Tibial nerve (tissue), 4 donors: ENCODE data around the gene ERLIN1. TPM values are rescaled to one million over a fixed set of nuclear protein-coding genes. Genes with fewer than 3 reads are reported as not detected.
A peak's percentile ranks its signal among the peaks of the same experiment; 100 is the strongest.

ENCODE experiments used
- DNase-seq, 2 donors: peaks; one replicate each; pipeline ENCODE4 v3.0.0-alpha.2; 2019; ENCODE audit warnings: low spot score in 2 of 2
- H3K27ac ChIP-seq, 4 donors: fragments of 200-600 bp; sonication (generic) in 3 of 4; one replicate each; pipeline ENCODE4 v1.5.1; 2017 to 2019; ENCODE audit warnings: mild to moderate bottlenecking in 1 of 4
- H3K27me3 ChIP-seq, 2 donors: fragments of 200-600 bp; sonication (generic) in 1 of 2; one replicate each; pipeline versions ENCODE4 v1.5.1 to v1.6.0; 2017 to 2019
- H3K36me3 ChIP-seq, 3 donors: fragments of 200-600 bp; sonication (generic); one replicate each; pipeline ENCODE4 v1.5.1; 2018 to 2019
- H3K4me1 ChIP-seq, 4 donors: fragments of 200-600 bp; sonication (generic) in 3 of 4; one replicate each; pipeline ENCODE4 v1.5.1; 2017 to 2019
- H3K4me3 ChIP-seq, 4 donors: fragments of 200-600 bp; sonication (generic) in 3 of 4; one replicate each; pipeline ENCODE4 v1.5.1; 2017 to 2019; ENCODE audit warnings: mild to moderate bottlenecking in 1 of 4, moderate library complexity in 1 of 4
- H3K9me3 ChIP-seq, 4 donors: fragments of 200-600 bp; sonication (generic) in 3 of 4; one replicate each; pipeline ENCODE4 v1.5.1; 2017 to 2019
- EP300 ChIP-seq, 2 donors: sonication (generic); formaldehyde crosslinking; IDR thresholded peaks; one replicate each; pipeline ENCODE4 v1.6.1; 2017; ENCODE audit warnings: antibody characterized with exemption in 2 of 2, mild to moderate bottlenecking in 1 of 2
- POLR2A ChIP-seq, 2 donors: fragments of 450-650 bp; IDR thresholded peaks; one replicate each; pipeline ENCODE4 v1.6.1; 2017; ENCODE audit warnings: antibody characterized with exemption in 2 of 2, mild to moderate bottlenecking in 2 of 2, moderate library complexity in 2 of 2
- WGBS, 2 donors: methylation state at CpG; one replicate each; pipeline ENCODE4 v1.1.5; 2018; 5-methylcytosine and 5-hydroxymethylcytosine counted together
- total RNA-seq, 4 donors: library from RNA; depleted of rRNA; stranded (reverse); fragments of >200 nt; gene quantifications; one replicate each; pipeline ENCODE4 v1.1.0, GENCODE V29; 2016
- TF ChIP-seq, protein P1 (sequence below), 5 experiments: fragments of 200-600 bp in 3 of 5; fragments of 450-650 bp in 2 of 5; sonication (generic) in 3 of 5; IDR thresholded peaks; one replicate each; pipeline ENCODE4 v1.5.1; 2016 to 2019; ENCODE audit warnings: antibody characterized with exemption in 5 of 5, mild to moderate bottlenecking in 3 of 5, moderate library complexity in 2 of 5

The ERLIN1 gene
- total RNA-seq, 4 donors from 2014 or later, result 15.5 to 27.9 (median 25.0) TPM

DNA sequence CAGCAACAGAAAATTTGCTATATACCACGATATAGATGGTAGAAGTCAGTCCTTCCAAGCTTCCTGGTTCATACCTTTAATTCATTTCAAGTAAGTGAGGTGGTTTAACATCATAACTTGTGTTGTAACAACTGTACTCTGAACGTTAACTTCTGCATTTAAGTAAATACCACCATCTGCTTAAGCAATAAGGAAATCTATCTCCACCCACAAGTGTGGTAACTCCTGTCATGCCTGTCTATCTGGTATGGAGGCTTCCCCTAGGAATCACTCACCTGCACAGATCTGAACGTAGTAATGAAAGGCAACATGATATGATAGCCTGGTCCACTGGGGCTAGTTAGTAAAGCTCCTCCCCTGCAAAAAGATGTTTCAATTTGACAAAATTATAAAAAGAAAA, 2.3 kb downstream of the ERLIN1 start:
- 59 to 66% methylated on average over 3 of the region's 3 CpGs for WGBS, 2 donors
- Histone ChIP-seq H3K4me3 (no peak overlapping the region), H3K4me1 (peaks cover 0 to 64% (median 20%) of the 10 kb centered on the region in 4 donors), H3K9me3 (no peaks in the 10 kb centered on the region), H3K27ac (no peak overlapping the region), H3K36me3 (peaks cover 0 to 41% (median 0%) of the 10 kb centered on the region in 3 donors), H3K27me3 (no peaks in the 10 kb centered on the region)
- TF ChIP-seq POLR2A (IDR thresholded peaks at IDR 0.05), result no peak
- peak in 1 of 2 donors; percentile 18 for TF ChIP-seq EP300 (IDR thresholded peaks at IDR 0.05)
- TF ChIP-seq, protein P1, sequence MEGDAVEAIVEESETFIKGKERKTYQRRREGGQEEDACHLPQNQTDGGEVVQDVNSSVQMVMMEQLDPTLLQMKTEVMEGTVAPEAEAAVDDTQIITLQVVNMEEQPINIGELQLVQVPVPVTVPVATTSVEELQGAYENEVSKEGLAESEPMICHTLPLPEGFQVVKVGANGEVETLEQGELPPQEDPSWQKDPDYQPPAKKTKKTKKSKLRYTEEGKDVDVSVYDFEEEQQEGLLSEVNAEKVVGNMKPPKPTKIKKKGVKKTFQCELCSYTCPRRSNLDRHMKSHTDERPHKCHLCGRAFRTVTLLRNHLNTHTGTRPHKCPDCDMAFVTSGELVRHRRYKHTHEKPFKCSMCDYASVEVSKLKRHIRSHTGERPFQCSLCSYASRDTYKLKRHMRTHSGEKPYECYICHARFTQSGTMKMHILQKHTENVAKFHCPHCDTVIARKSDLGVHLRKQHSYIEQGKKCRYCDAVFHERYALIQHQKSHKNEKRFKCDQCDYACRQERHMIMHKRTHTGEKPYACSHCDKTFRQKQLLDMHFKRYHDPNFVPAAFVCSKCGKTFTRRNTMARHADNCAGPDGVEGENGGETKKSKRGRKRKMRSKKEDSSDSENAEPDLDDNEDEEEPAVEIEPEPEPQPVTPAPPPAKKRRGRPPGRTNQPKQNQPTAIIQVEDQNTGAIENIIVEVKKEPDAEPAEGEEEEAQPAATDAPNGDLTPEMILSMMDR (IDR thresholded peaks at IDR 0.05), result no peak
- no peak for DNase-seq

DNA sequence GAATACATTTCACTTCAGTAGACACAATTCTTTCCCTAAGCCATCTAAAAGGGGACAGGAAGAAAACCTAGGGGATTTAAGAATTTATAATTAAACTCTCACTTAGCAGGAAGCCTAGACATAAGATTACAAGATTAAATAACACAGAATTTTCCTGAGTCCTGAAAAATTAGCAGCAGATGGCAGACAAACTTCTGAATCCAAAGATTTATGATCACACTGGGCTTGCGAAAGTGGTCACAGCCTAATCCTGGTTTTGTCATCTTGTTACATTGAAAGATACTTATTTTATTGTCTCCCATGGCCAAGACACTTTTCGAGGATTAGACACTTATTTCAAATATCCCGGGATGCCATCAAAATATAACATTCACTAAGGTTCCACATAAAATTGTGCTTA, 2.9 kb downstream of the ERLIN1 start:
- WGBS, 2 donors, result 84 to 91% methylated on average over 3 of the region's 3 CpGs
- no peaks in the 10 kb centered on the region for H3K9me3 ChIP-seq
- peaks cover 0 to 45% (median 0%) of the 10 kb centered on the region in 3 donors for H3K36me3 ChIP-seq
- H3K4me3 ChIP-seq, result no peak overlapping the region
- H3K27me3 ChIP-seq, result no peaks in the 10 kb centered on the region
- DNase-seq, result no peak
- H3K4me1 ChIP-seq, result peaks cover 0 to 59% (median 20%) of the 10 kb centered on the region in 4 donors
- TF ChIP-seq, protein P1 (IDR thresholded peaks at IDR 0.05), result no peak
- no peak for TF ChIP-seq POLR2A (IDR thresholded peaks at IDR 0.05)
- TF ChIP-seq EP300 (IDR thresholded peaks at IDR 0.05), result no peak
- no peak overlapping the region for H3K27ac ChIP-seq

DNA sequence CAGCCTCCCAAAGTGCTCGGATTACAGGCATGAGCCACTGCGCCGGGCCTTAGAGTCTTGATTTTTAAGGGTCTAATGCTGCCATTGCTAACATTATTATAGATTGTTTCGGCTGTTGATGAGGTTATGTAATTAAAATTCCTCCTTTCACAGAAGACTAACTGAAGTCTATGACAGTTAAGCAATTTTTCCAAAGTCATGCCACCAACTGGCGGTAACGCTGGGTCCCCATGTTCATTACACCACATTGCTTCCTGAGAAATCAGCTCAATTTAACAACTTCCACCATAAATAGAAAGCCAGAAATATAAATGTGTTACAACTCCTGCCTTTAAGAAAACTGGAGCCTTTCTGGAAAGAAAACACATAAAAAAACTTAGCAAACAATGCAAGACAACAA, 3.5 kb downstream of the ERLIN1 start:
- Histone ChIP-seq H3K9me3 (no peaks in the 10 kb centered on the region), H3K4me3 (no peak overlapping the region), H3K4me1 (peaks cover 0 to 53% (median 16%) of the 10 kb centered on the region in 4 donors), H3K27me3 (no peaks in the 10 kb centered on the region), H3K36me3 (peaks cover 0 to 51% (median 0%) of the 10 kb centered on the region in 3 donors), H3K27ac (no peak overlapping the region)
- WGBS, 2 donors, result 89 to 95% methylated on average over 6 of the region's 6 CpGs
- no peak for DNase-seq
- TF ChIP-seq, protein P1 (IDR thresholded peaks at IDR 0.05), result no peak
- TF ChIP-seq EP300 (IDR thresholded peaks at IDR 0.05) (no peak), POLR2A (IDR thresholded peaks at IDR 0.05) (no peak)

DNA sequence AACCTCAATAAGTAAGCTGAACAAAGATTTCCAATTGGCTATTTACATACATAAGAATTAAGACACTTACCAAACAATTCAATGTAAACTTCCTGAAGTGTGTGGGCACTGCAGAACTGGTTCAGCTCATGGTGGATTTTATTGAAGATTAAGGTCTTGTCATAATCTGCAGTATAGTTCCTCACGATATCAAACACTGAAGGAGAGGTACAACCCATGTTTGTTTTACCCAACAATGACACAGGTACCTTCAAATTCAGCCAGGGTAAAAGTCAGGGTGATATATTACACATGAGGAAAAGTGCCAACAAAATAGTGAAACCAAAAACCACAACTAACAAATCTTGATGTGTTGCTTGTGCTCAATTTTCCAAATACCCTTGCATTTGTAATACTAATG, 10.0 kb downstream of the ERLIN1 start:
- WGBS, 2 donors, result 92 to 100% methylated on average over 1 of the region's 1 CpG
- Histone ChIP-seq H3K9me3 (no peaks in the 10 kb centered on the region), H3K4me1 (peaks cover 0 to 23% (median 2%) of the 10 kb centered on the region in 4 donors), H3K27ac (no peak overlapping the region), H3K27me3 (no peaks in the 10 kb centered on the region), H3K36me3 (peaks cover 0 to 91% (median 6%) of the 10 kb centered on the region in 3 donors), H3K4me3 (no peak overlapping the region)
- no peak for DNase-seq
- no peak for TF ChIP-seq EP300 (IDR thresholded peaks at IDR 0.05)
- TF ChIP-seq, protein P1 (IDR thresholded peaks at IDR 0.05), result no peak
- no peak for TF ChIP-seq POLR2A (IDR thresholded peaks at IDR 0.05)

DNA sequence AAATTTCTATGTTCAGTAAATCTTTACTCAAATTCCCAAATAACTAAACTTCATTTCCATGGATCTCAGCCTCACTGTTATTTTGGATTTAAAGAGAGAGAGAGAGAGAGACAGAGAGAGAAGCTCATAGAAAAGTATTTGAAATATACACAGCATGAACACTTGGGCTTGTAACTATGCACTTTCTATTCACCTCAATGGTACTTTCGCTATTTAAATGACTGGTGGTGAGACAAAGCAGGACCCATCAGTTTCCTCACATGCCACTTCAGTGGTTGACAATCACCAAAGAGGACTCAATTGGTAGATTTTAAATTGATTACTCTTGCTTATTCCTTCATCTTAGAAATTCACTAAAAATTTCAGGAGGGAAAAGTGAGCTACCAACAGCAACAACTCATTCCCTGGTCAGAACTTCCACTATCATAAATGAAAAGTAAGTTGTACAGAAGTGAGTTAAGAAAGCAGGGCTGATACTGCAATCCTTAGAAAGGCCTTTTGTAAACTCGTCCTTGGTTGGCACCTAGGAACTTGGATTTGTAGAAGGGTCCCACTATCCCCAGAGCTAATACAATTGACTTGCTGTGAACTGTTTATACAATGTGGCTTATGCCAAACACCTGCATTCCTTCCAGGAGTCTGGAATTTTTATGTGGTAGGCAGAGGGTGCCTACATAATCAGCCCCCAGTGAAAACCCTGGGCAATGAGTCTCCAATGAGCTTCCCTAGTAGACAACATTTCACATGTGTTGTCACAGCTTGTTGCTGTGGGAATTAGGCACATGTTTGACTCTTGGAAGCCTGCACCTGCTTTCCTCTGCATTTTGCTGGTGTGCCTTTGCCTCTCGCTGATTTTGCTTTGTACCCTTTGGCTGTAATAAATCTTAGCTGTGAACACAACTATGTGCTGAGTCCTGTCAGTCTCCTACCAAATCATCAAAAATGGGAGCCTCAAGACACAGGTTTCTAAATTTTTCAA, 10.8 kb downstream of the ERLIN1 start:
- Histone ChIP-seq H3K4me3 (no peak overlapping the region), H3K4me1 (peaks cover 0 to 15% (median 2%) of the 10 kb centered on the region in 4 donors), H3K9me3 (no peaks in the 10 kb centered on the region), H3K36me3 (peaks cover 0 to 95% (median 6%) of the 10 kb centered on the region in 3 donors), H3K27me3 (no peaks in the 10 kb centered on the region), H3K27ac (no peak overlapping the region)
- TF ChIP-seq EP300 (IDR thresholded peaks at IDR 0.05), result no peak
- TF ChIP-seq POLR2A (IDR thresholded peaks at IDR 0.05), result no peak
- TF ChIP-seq, protein P1 (IDR thresholded peaks at IDR 0.05), result no peak
- no peak for DNase-seq
- 93 to 96% methylated on average over 3 of the region's 3 CpGs for WGBS, 2 donors
